ENCODE data around the gene DBH.

DNA sequence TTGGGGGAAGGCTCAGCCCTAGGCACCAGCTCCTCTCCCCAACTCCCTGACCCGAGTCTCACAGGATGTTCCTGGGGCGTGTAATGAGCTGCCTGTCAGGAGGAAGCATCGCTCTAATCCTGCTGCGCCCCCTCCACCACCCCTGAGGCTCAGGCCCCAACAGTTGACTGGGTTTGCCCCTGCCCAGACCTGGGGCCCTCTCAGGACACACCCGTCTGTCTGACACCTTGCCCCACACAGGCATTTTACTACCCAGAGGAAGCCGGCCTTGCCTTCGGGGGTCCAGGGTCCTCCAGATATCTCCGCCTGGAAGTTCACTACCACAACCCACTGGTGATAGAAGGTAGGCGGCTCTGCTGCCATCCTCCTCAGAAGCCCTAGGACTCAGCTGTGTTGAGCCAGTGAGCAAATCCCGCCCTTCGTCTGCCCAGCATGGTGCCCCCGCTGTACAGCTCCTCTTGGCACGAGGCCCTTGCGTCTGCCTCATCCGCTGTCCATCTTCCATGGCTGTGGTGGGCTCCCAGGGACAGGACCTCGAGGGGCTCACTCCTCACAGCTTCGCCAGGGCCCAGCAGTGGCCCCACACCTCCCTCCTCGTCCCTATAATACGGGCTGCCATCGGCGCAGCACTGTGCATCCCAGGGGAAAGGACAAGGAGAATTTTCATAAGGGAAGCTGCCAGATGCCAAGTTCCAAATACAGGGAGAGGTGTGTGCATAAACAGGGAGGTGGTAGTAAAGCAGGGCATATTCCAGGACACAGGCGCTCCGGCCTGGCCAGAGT, 8.0 kb downstream of the DBH start:
- no peak for TF ChIP-seq EZH2 (IDR thresholded peaks at IDR 0.05; ENCODE audit: borderline replicate concordance, insufficient read depth, low read depth, low read length, poor library complexity, severe bottlenecking)
- TF ChIP-seq, protein P1, sequence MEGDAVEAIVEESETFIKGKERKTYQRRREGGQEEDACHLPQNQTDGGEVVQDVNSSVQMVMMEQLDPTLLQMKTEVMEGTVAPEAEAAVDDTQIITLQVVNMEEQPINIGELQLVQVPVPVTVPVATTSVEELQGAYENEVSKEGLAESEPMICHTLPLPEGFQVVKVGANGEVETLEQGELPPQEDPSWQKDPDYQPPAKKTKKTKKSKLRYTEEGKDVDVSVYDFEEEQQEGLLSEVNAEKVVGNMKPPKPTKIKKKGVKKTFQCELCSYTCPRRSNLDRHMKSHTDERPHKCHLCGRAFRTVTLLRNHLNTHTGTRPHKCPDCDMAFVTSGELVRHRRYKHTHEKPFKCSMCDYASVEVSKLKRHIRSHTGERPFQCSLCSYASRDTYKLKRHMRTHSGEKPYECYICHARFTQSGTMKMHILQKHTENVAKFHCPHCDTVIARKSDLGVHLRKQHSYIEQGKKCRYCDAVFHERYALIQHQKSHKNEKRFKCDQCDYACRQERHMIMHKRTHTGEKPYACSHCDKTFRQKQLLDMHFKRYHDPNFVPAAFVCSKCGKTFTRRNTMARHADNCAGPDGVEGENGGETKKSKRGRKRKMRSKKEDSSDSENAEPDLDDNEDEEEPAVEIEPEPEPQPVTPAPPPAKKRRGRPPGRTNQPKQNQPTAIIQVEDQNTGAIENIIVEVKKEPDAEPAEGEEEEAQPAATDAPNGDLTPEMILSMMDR (IDR thresholded peaks at IDR 0.05), result no peak
